GM12878 (cell line): ENCODE results near the gene MRNIP. TPM values are rescaled to one million over a fixed set of nuclear protein-coding genes. Genes with fewer than 3 reads are reported as not detected.

Source experiments
- CREB1 ChIP-seq: IDR thresholded peaks from 2 replicates; pipeline ENCODE4 v1.6.1; 2012; ENCODE audit warnings: low read depth, mild to moderate bottlenecking, inconsistent platforms
- HCFC1 ChIP-seq: fragments of 150-350 bp; IDR thresholded peaks from 2 replicates; pipeline ENCODE4 v1.6.1; 2014; ENCODE audit warnings: low read length
- MXI1 ChIP-seq: fragments of 150-350 bp; IDR thresholded peaks from 2 replicates; pipeline ENCODE4 v1.6.1; 2011; ENCODE audit warnings: low read depth, mild to moderate bottlenecking, inconsistent platforms, low read length, improper control_type of control experiment
- NFIC ChIP-seq: IDR thresholded peaks from 2 replicates; pipeline ENCODE4 v1.6.1; 2012; ENCODE audit warnings: low read depth, mild to moderate bottlenecking, inconsistent platforms, low read length, moderate library complexity
- PAX5 ChIP-seq: IDR thresholded peaks from 2 replicates; pipeline ENCODE4 v1.6.1; 2011; ENCODE audit warnings: low read depth, low read length, borderline replicate concordance
- SP1 ChIP-seq: IDR thresholded peaks from one replicate; pipeline ENCODE4 v1.6.1; 2011; ENCODE audit warnings: low read depth, low read length
- ZBTB4 ChIP-seq: fragments of 450-650 bp; formaldehyde crosslinking; IDR thresholded peaks from 2 replicates; pipeline ENCODE4 v1.4.0; 2022; ENCODE audit warnings: mild to moderate bottlenecking, moderate library complexity
- polyA plus RNA-seq, 11 experiments: library from polyadenylated mRNA; depleted of rRNA in 4 of 11; unstranded in 6 of 11; stranded (reverse) in 5 of 11; fragments of >200 nt; fragmentation: Nextera tagmentation in 4 of 11; fragmentation: Illumina TruSeq in 1 of 11; extraction: Ambion mirVana in 4 of 11; extraction: Trizol in 1 of 11; gene quantifications; 1 replicate in 1 of 11; 2 replicates in 10 of 11; pipeline versions ENCODE4 v1.2.1 to v1.2.3, GENCODE V29; 2011 to 2016; ENCODE audit warnings: inconsistent platforms in 2 of 11, missing spikeins in 2 of 11, low read depth in 1 of 11
- total RNA-seq, 4 experiments: library from RNA; depleted of rRNA in 3 of 4; stranded (reverse); fragments of >200 nt in 3 of 4; fragmentation: Illumina TruSeq in 1 of 4; extraction: Trizol in 1 of 4; gene quantifications; 2 replicates each; pipeline versions ENCODE4 v1.2.1 to v1.2.3, GENCODE V29; 2013 to 2021

The MRNIP gene
- total and polyA plus RNA-seq, 10 of the 15 experiments (the other 5 are each of a cell fraction or from before 2014, with no cell fraction given): 2.4 to 30.4 (median 13.1) TPM

GRCh38 chr5:179806250-179807048 lies 52.2 kb downstream of the MRNIP start, which contains the start of gene MGAT4B (continued):
- TF ChIP-seq CREB1: peak; percentile 73; the same call in 1 of the 2 replicates
- peak; percentile 57; the same call in 1 of the 2 replicates for TF ChIP-seq MXI1
- TF ChIP-seq HCFC1: peak; percentile 24; the same call in 1 of the 2 replicates
- TF ChIP-seq NFIC: no peak
- TF ChIP-seq PAX5: 0 out of 2 replicates have a peak, but pooled peaks have one; percentile 27
- TF ChIP-seq SP1: peak; percentile 94
- no peak for TF ChIP-seq ZBTB4 (CRISPR knock-in tag)
